Stromal cell of bone marrow (primary cell): ENCODE results near the gene GARIN5A.
"Not testable (repeated sequence)": the region's sequence is repeated elsewhere in the genome, so short reads cannot be mapped to it uniquely, and the experiment has no call there.

Source experiments
- DNase-seq: peaks from one replicate; pipeline ENCODE4 v3.0.0-alpha.2; 2012; ENCODE audit warnings: low read depth

GARIN5A gene

GRCh38 chr19:50465000-50465399 is 11.6 kb downstream of the GARIN5A start:
- DNase-seq = no peak

- no peak for DNase-seq
Observed at GRCh38 chr19:50464348-50464747, 12.3 kb downstream of the GARIN5A start.

- no peak for DNase-seq
Observed at GRCh38 chr19:50462970-50463369, 13.7 kb downstream of the GARIN5A start.

GRCh38 chr19:50461066-50461875 is 15.4 kb downstream of the GARIN5A start:
- DNase-seq = peak; percentile 35

GRCh38 chr19:50460161-50460765 is 16.4 kb downstream of the GARIN5A start:
- no peak for DNase-seq

- no peak for DNase-seq
Observed at GRCh38 chr19:50459638-50460037, 17.0 kb downstream of the GARIN5A start.

- DNase-seq = no peak
Observed at GRCh38 chr19:50459067-50459456, 17.6 kb downstream of the GARIN5A start.

GRCh38 chr19:50458396-50459066 is 18.1 kb downstream of the GARIN5A start:
- no peak for DNase-seq

- DNase-seq = no peak
Observed at GRCh38 chr19:50457300-50457699, 19.3 kb downstream of the GARIN5A start.

GRCh38 chr19:50455992-50456391 is 20.7 kb downstream of the GARIN5A start:
- DNase-seq = no peak

- DNase-seq = no peak
Observed at GRCh38 chr19:50453243-50453642, 23.4 kb downstream of the GARIN5A start.

GRCh38 chr19:50451223-50451534 is 25.5 kb downstream of the GARIN5A start:
- DNase-seq = no peak

GRCh38 chr19:50450369-50451222 is 26.1 kb downstream of the GARIN5A start:
- DNase-seq = no peak

- no peak for DNase-seq
Observed at GRCh38 chr19:50449236-50449899, 27.3 kb downstream of the GARIN5A start.

- DNase-seq = no peak
Observed at GRCh38 chr19:50447750-50448149, 28.9 kb downstream of the GARIN5A start.

- no peak for DNase-seq
Observed at GRCh38 chr19:50447053-50447452, 29.6 kb downstream of the GARIN5A start.

- DNase-seq = no peak
Observed at GRCh38 chr19:50444059-50444458, 32.6 kb downstream of the GARIN5A start.

- DNase-seq = not testable (repeated sequence)
Observed at GRCh38 chr19:50439130-50439529, 37.5 kb downstream of the GARIN5A start.

- no peak for DNase-seq
Observed at GRCh38 chr19:50437862-50438449, 38.7 kb downstream of the GARIN5A start.

GRCh38 chr19:50435627-50436026 is 41.0 kb downstream of the GARIN5A start:
- DNase-seq = no peak

- no peak for DNase-seq
Observed at GRCh38 chr19:50435221-50435620, 41.4 kb downstream of the GARIN5A start.
